Fibroblast of upper back skin (primary cell): ENCODE measurements around the gene CD6.
A peak's percentile ranks its signal among the peaks of the same experiment; 100 is the strongest.
"Not testable (repeated sequence)": the region's sequence is repeated elsewhere in the genome, so short reads cannot be mapped to it uniquely, and the experiment has no call there.

Experiments
- DNase-seq: peaks from one replicate; pipeline ENCODE4 v3.0.0-alpha.2; 2013

CD6 gene

GRCh38 chr11:61059260-61059752 is 87.8 kb downstream of the CD6 start:
- DNase-seq = no peak

- peak; percentile 16 for DNase-seq
Measured at GRCh38 chr11:61061081-61061826, 89.8 kb downstream of the CD6 start.

- DNase-seq = no peak
Measured at GRCh38 chr11:61062181-61062930, 90.9 kb downstream of the CD6 start.

GRCh38 chr11:61065236-61065635 is 93.8 kb downstream of the CD6 start:
- not testable (repeated sequence) for DNase-seq

- DNase-seq = no peak
Measured at GRCh38 chr11:61065955-61066638, 94.6 kb downstream of the CD6 start.

GRCh38 chr11:61066645-61067044 is 95.2 kb downstream of the CD6 start:
- no peak for DNase-seq

- DNase-seq = no peak
Measured at GRCh38 chr11:61067782-61068446, 96.4 kb downstream of the CD6 start.

GRCh38 chr11:61068581-61068980 is 97.1 kb downstream of the CD6 start:
- DNase-seq = no peak

GRCh38 chr11:61069427-61069826 is 97.9 kb downstream of the CD6 start:
- no peak for DNase-seq
